GM18868 (cell line): Measurements from ENCODE around the gene FBXO28.

Experiments
- ATAC-seq: cut with Tn5 transposase; IDR thresholded peaks from one replicate; pipeline ENCODE4 v1.9.1; 2021; ENCODE audit warnings: mild to moderate bottlenecking, moderate library complexity; ENCODE audit not compliant: unreplicated experiment

Gene FBXO28

DNA sequence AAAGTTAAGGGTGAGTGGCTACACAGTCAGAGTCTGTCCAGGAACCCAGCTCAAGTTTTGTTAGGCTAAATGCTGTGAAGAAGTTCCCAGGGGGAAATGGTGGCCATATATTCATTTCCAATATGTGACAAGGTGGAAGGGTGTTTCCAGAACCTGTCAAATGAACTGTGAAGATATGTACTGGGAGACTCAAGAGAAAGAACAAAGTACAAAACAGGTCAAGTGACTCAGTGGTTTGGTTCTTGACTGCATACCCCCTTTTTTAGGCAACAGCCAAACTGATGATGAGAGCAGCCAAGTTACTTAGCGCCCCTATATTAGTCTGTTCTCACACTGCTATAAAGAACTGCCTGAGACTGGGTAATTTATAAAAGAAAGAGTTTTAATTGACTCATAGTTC lies 18.6 kb upstream of the FBXO28 start:
- no peak for ATAC-seq

DNA sequence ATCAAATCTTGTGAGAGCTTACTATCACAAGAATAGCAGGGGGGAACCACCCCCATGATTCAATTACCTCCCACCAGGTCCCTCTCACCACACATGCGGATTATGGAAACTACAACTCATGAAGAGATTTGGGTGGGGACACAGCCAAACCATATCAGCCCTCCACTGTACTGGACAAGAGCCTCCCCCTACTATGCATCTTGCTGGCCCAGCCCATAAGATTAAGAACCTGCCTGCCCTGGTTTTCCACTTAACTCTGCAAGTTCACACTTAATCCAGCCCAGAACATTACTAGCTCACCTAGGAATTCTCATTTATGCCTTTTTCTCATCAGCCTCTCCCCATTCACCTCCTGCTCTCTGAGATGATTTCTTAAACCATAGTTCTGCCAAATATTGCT lies 18.0 kb upstream of the FBXO28 start:
- no peak for ATAC-seq

DNA sequence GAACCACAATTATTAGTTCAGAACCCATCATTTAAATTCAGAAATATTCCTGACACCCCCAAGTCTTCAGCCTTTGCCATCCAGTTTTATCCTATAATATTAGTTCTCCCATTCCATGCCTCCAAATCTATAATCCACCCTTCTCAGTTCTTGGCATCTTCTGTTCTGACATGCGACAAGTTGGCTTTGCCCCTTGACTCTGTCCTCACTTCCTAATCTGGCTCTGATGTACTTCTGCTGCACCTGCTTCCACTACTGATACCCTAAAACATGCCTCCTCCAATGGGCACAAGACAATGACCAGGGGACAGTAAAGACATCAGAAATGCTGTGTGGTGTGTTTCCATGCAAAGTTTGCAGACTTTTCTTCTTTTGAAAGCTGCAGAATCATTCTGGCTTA lies 17.1 kb upstream of the FBXO28 start:
- ATAC-seq = no peak

DNA sequence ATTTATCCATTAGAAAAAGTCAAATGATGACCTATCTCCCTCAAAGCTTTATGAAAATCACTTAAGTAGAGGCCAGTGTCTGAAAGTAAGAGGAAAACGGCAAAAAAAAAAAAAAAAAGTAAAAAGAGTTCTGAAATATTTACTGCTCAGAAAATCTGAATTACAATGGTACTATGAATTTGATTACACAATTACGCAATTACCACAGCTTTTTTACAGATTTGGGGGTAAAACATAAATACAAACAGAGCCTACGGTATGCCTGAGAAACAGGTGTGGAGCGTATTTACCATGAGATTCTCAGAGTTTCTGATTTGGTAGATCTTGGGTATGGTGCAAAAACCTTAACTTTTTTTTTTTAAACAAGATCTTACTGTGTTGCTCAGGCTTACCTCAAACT lies 15.9 kb upstream of the FBXO28 start:
- ATAC-seq = no peak

DNA sequence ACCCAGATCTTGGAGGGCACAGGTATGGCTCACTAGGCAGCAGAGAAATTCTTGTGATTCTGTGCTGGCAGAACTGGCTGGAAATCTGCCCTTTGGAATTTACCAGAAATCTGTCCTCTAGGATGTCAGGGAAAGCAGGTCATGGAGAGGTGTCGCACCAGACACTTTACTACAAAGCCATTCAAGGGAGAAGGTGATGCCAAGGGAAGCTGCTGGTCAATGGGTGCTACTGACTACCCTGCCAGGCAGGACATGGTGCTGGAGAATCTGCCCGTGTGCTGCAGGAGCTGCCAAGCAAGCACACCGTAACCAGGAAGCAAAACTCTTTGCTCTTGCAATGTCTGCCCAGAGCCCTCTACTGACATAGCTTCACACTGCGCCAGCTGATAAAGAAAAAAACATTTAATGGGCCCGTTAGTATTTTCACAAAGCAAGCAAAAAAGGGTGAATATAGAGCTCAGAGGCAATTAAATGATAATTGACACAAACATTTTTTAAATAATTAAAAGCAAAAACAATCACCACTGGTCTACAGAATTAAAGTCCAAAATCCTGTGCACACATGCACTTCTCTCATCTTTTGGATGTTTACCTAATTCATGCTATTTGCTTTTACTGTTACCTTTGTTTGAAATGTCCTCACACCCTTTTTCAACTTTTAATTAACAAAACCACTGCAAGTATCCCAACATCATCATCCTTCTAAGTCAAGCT lies 7.2 kb upstream of the FBXO28 start:
- peak; percentile 90 for ATAC-seq

DNA sequence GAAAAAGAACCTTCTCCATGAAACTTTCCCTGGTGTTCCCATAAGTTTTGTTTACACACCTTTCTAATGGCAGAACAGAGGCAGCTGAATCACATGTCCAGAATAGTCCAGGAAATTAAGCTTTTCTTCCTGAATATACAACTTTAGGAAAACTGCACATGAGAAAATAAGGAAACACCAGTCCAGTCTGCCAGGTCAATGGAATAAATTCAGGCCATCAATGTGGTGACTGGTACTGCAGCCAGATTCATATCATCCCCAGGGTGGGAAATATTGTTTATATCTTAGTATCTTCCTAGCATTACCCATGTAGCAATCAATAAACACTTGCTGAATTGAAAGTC lies 6.7 kb upstream of the FBXO28 start:
- ATAC-seq = no peak

DNA sequence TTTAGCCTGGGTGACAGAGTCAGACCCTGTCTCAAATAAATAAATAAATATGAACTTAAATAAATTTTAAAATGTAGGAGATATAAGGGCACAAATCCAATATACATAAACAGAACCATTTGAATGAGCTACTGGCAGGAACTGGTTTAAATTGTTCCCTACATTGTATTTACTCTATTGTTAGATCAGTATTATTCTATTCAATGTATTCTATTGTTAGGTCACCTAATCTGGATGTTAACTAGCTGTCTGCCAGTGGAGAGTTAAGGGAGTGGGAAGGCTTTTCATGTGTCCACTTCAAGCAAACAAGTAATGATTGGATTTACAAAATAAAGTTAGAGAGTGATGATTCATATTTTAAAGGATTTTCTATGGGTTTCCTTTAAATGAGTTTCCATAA lies 4.9 kb upstream of the FBXO28 start:
- no peak for ATAC-seq

DNA sequence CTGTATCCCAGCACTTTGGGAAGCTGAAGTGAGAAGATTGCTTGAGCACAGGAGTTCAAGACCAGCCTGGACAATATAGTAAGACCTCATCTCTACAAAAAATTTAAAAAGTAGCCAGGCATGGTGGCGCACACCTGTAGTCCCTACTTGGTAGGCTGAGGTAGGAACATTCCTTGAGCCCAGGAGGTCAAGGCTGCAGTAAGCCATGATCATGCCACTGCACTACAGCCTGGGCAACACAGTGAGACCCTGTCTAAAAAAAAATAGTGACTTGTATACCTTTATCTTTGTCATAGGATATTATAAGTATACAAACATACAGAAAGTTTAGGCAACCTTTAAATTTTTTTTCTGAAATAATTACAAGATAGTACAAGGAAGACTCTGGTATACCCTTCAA lies 3.9 kb upstream of the FBXO28 start:
- ATAC-seq = no peak

DNA sequence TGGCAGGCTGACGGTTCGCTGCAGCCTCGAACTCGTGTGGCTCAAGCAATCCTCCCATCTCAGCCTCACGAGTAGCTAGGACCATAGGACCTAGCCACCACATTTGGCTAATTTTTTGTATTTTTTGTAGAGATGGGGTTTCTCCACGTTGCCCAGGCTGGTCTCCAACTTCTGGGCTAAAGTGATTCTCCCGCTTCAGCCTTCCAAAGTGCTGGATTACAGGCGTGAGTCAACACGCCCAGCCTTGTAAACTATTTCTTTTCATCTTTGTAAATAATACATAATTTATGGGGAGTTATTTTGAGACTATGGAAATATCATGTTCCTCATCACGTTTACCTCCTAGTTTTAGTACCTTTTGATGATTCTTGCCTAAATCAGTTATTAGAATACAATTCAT lies 906 bp upstream of the FBXO28 start:
- ATAC-seq = no peak

DNA sequence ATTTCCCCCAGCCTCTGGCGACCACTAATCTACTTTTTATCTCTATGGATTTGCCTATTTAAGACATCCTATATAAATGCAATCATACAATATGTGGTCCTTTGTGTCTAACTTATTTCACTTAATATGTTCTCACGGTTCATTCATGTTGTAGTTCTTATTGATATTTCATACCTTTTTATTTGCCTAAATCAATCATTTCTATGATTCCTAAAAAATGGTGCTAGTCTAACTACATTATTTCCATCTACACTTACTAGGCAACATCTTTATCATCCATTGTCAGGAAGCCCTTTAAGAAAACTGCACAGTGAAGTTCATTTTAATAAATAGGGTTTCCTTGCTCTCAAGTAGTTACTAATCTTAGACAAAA lies 380 bp upstream of the FBXO28 start:
- no peak for ATAC-seq

DNA sequence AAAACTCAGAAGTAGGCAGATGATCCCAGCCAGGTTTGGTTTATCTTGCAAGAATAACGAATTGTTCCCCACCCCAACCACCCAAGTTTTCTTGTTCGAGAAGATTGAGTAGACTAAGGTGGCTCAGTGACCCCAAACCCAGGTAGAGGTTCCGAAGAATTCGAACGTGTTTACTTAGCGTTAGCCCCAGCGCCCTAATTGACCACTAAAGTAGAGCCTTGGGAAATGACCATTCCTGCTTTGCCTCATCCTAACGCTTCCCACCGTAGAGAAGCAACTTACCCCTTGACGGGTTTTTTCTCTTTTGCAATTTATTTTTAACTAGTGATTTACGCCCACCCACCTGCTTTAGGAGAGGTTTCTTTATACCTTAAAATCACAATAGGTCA lies 870 bp downstream of the FBXO28 start:
- no peak for ATAC-seq

DNA sequence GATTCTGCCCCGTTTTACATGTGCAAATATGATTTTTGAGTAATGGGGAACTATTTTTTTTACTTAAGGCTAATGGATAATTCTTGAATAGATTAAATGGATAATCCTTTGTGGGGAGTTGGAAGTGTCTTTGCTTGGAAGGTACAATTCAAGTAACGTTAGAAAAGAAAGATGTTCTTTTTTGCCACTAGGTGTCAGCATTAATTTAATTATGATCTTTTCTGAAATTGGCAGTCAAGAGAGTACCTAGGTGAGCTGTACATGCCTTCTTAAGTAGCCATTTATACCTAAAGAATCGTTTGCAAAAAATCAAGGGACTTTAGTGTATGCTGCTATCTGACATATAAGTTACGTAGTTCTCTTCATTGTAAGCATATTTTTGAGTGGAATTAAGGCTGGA lies 2.2 kb downstream of the FBXO28 start:
- peak; percentile 34 for ATAC-seq

DNA sequence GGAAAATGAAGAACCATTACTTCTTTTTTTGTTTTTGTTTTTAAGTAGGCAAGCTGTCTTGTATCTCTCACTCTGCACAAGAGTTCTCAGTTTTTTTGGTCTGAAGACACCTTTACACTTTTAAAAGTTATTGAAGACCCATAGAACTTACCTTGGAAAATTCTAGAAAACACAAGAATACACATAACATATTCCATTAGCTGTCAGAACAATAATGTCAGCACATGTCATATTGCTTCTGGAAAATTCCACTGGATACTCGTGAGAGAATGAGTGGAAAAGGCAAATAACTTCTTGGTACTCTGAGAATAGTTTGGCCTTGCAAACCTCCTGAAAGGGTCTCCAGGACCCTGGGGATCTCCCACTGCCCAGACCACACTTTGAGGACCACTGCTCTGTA lies 4.8 kb downstream of the FBXO28 start:
- no peak for ATAC-seq

DNA sequence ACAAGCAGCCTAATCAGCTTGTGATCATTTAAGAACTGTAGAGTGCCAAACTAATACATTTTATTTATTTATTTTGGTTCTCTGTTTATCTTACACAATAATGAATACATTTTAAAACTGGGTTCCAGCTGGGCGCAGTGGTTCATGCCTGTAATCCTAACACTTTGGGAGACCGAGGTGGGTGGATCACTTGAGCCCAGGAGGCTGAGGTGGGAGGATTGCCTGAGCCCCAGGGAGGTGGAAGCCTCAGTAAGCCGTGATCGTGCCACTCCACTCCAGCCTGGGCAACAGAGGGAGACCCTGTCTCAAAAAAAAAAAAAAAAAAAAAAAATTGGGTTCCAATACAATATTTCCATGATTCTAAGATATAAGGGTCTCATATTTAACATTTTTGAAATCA lies 9.2 kb downstream of the FBXO28 start:
- no peak for ATAC-seq

DNA sequence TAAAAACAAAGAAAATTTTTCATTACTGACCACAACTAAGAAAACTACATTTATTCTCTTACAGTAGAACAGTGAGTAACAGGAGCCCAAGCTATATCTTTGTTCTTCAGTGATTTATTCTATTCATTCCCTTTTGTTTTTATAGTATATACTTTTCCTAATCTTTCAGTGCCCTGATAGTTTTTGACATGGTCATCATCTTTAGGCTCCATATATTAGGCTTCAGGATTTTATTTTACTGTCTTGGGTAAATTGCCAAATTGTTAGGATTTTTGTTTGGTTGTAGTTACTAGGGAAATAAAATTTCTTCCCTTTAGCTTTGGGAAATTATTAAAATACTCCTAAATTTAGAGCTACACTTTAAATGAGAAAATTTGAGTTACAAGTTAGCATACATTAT lies 10.3 kb downstream of the FBXO28 start:
- no peak for ATAC-seq

DNA sequence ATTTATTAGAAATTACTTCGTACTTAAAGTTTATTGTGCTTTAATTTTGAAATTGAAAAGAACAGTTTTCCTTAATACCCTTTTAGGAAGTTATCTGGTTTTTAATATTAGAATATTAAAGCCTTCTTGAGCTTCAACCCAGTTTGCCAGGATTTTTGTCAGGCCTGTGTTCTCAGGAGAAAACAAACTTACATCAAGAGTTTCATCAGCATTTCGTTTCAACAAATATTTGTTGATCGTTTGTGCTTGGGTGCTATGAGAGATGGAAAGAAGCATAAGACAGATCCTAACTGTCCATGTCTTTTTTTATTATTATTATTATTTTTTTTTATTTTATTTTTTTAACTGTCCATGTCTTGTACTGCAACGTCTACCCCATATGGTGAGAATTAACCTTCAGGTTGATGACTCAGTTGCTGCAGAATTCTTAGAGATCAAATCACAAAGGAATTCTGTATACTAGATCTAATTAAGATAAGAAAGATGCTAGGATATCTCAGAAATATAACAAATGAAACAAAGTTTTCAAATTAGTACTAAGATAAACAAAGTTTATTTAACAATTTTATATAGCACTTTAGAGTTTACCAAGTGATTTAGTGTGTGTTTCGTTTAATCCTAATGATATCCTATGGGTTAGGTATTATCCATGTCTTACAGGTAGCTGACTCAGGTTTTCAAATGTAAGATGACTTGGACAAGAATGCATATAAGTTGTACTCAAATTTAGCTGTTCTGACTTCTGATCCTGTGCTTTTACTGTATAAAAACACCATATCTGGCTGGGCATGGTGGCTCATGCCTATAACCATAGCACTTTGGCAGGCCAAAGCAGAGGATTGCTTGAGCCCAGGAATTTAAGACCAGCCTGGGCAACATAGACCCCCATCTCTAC lies 14.3 kb downstream of the FBXO28 start:
- ATAC-seq = no peak

DNA sequence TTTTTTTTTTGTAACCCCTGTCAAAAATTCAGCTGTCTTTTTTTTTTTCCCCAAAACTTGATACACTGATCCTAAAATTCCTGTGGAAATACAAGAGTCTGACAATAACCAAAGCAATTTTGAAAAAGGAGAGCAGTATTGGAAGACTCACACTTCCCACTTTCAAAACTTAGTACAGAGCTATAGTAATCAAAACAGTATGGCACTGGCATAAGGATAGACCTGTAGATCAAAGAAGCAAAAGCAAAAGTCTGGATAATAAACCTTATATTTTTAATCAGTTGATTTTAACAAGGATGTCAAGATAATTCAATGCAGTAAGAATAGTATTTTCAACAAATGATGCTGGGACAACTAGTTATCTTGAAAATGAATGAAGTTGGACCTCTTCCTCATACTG lies 17.3 kb downstream of the FBXO28 start:
- no peak for ATAC-seq

DNA sequence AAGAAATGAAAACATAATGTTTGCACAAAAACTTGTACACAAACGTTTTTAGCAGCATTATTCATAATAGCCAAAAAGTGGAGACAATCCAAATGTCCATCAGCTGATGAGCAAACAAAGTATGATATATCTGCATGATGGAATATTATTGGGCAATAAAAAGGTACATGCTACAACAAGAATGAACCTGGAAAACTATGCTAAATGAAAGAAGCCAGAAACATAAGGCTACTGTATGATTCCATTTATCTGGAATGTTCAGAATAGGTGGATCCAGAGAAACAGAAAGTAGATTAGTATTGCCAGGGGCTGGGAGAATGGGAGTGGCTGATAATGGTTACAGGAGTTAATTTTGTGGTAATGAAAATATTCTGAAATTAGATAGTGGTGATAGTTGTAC lies 19.0 kb downstream of the FBXO28 start:
- ATAC-seq = no peak

DNA sequence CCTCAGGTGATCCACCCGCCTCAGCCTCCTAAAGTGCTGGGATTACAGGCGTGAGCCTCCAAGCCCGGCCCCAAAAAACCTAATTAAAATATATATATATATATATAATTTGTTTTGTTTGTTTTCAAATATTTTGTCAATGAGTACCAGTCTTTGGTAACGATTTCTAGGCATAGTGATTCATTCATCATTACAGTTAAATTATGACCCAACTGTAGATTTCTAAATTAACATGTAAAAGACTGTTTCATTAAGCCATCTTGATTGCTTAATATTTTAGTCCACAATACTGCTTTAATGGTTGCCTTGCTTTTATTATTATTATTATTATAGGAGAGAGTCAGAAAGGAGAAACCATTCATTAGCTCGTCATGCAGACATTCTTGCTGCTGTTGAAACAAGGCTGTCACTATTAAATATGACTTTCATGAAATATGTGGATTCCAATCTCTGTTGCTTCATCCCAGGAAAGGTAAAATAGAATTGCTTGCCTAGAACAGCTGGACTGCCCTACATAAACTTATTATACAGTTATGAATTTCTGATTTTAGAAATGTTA lies 19.9 kb downstream of the FBXO28 start:
- ATAC-seq = no peak

DNA sequence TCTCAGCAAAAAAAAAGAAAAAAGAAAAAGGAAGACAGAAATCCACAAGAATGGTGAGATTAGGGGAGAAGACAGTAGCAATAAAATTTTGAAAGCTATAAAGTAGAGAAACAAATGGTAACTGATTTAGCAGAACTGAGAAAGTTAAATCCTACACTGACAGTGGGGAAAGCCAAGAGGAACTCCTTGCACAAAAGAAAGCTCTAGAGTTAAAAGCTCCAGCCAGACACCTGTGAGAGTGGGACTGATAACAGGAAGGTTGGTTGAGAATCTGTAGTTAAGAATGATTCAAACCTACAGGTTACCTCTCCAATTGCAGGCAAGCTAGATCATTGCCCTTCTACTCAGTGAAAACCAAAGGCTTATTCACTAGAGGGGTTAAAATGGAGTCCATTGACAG lies 23.6 kb downstream of the FBXO28 start:
- ATAC-seq = no peak

DNA sequence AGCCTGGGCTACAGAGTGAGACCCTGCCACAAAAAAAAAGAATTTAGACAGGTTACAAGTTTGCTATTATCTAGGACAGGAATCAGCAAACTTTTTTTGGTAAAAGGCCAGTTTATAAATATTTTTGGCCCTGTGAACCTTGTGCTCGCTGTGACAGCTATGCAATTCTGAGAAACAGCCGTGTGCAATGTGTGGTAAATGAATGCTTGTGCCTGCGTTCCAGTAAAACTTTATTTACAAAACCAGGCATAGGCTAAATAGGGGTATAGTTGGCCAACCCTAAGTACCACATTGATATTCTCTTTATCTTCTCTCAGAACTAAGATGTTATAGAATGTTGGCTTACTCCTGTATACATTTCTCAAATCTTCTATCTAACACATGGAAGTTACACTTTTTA lies 24.3 kb downstream of the FBXO28 start:
- ATAC-seq = no peak

DNA sequence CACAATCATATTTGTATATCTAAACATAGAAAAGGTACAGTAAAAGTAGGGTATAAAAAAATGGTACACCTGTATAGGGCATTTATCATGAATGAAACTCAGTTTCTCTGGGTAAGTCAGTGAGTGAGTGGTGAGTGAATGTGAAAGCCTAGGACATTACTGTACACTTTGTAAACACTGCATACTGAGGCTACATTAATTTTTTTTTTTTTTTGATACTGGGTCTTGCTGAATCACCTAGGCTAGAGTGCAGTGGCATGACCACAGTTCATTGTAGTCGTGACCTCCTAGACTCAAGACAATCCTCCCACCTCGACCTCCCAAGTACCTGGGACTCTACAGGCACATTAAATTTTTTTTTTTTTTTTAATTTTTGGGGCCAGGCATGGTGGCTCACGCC lies 27.8 kb downstream of the FBXO28 start:
- no peak for ATAC-seq
